ENCODE data around the gene CEP164. TPM values are rescaled to one million over a fixed set of nuclear protein-coding genes. Genes with fewer than 3 reads are reported as not detected.

CEP164 gene
- total RNA-seq, 1 donor from 2014 or later, result 40.1 TPM

DNA sequence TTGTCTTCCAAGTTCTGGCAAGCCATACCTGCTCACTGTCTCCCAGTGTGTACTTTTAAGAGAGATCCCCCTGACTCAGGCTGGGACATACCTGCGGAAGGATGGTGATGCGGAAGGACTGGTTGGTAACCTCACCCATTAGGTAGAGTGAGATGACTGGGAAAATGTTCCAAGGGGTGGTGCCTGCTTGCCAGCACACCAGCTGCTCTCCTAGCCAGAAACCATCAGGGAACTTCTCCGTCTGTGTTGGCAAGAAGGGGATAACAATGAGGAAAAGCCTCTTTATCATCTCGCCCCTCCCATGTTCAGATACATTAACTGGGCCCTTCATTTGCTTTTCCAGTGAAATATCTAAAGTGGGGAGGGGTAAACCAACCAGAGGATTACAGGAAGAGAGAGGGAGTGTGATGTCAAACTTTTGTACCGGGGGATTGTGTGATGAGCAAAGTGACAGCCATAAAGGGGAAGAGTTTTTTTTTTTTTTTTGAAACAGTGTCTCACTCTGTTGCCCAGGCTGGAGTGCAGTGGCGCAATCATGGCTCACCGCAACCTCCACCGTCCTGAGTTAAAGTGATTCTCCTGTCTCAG, 36.8 kb upstream of the CEP164 start, which contains the start of gene BACE1-AS:
BACE1-AS (plus strand) TSS at position 538 of the 588 bp plus-strand sequence.
- no peak for DNase-seq (ENCODE audit: extremely low spot score, unreplicated experiment)
- Mint-ChIP-seq H3K4me1 (ENCODE audit: unreplicated experiment) (no peaks in the 10 kb centered on the region), H3K27me3 (ENCODE audit: unreplicated experiment) (no peaks in the 10 kb centered on the region), H3K36me3 (ENCODE audit: unreplicated experiment) (peaks cover 72% of the 10 kb centered on the region), H3K27ac (ENCODE audit: unreplicated experiment) (peak within 1 kb of the TSS; percentile 31), H3K4me3 (ENCODE audit: unreplicated experiment) (no peak within 1 kb of the TSS), H3K9me3 (ENCODE audit: unreplicated experiment) (no peaks in the 10 kb centered on the region)
- TF ChIP-seq, protein P1, sequence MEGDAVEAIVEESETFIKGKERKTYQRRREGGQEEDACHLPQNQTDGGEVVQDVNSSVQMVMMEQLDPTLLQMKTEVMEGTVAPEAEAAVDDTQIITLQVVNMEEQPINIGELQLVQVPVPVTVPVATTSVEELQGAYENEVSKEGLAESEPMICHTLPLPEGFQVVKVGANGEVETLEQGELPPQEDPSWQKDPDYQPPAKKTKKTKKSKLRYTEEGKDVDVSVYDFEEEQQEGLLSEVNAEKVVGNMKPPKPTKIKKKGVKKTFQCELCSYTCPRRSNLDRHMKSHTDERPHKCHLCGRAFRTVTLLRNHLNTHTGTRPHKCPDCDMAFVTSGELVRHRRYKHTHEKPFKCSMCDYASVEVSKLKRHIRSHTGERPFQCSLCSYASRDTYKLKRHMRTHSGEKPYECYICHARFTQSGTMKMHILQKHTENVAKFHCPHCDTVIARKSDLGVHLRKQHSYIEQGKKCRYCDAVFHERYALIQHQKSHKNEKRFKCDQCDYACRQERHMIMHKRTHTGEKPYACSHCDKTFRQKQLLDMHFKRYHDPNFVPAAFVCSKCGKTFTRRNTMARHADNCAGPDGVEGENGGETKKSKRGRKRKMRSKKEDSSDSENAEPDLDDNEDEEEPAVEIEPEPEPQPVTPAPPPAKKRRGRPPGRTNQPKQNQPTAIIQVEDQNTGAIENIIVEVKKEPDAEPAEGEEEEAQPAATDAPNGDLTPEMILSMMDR (IDR thresholded peaks at IDR 0.05), result no peak

GRCh38 chr11:117292616-117293015, 35.0 kb upstream of the CEP164 start:
- no peak overlapping the region for H3K27ac Mint-ChIP-seq (ENCODE audit: unreplicated experiment)
- H3K27me3 Mint-ChIP-seq (ENCODE audit: unreplicated experiment), result no peaks in the 10 kb centered on the region
- H3K36me3 Mint-ChIP-seq (ENCODE audit: unreplicated experiment), result peaks cover 58% of the 10 kb centered on the region
- H3K9me3 Mint-ChIP-seq (ENCODE audit: unreplicated experiment), result no peaks in the 10 kb centered on the region
- H3K4me1 Mint-ChIP-seq (ENCODE audit: unreplicated experiment), result no peaks in the 10 kb centered on the region
- TF ChIP-seq, protein P1 (IDR thresholded peaks at IDR 0.05), result no peak
- no peak for DNase-seq (ENCODE audit: extremely low spot score, unreplicated experiment)
- no peak overlapping the region for H3K4me3 Mint-ChIP-seq (ENCODE audit: unreplicated experiment)

DNA sequence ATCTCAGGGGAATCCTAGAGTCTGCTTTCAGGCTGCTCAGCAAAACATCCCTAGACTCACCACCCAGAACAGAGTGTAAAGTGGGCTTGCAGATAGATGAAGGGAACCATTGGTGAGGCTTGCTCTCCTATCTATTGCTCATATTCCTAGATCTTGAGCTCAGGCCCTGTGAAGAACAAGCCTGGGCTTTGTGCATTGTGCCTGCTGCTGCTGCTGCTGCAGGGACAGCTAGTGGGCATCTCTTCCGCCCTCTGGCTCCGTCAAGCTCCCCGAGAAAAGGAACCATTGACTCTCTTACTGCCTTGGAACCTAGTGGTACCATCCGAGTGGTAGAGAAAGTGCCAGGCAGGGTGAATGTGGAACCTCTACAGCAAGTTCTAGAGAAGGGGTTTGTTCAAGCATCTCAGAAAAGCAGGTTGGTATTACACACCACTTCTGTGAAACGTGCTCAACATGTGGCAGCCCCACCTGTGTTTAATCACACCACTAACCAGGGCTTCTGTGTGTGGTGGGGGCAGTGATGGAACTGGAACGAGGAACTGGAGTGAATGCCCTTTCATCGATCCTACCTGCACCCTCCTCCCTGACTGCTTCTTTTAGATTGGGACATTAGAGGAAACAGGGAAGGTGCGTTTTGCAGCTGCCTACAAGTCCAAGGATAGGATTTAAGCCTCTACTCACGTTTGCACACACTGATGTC, 32.1 kb upstream of the CEP164 start:
- TF ChIP-seq, protein P1 (IDR thresholded peaks at IDR 0.05), result no peak
- Mint-ChIP-seq H3K27me3 (ENCODE audit: unreplicated experiment) (no peaks in the 10 kb centered on the region), H3K27ac (ENCODE audit: unreplicated experiment) (no peak overlapping the region), H3K9me3 (ENCODE audit: unreplicated experiment) (no peaks in the 10 kb centered on the region), H3K4me3 (ENCODE audit: unreplicated experiment) (no peak overlapping the region), H3K36me3 (ENCODE audit: unreplicated experiment) (peaks cover 35% of the 10 kb centered on the region), H3K4me1 (ENCODE audit: unreplicated experiment) (peaks cover 15% of the 10 kb centered on the region)
- no peak for DNase-seq (ENCODE audit: extremely low spot score, unreplicated experiment)

DNA sequence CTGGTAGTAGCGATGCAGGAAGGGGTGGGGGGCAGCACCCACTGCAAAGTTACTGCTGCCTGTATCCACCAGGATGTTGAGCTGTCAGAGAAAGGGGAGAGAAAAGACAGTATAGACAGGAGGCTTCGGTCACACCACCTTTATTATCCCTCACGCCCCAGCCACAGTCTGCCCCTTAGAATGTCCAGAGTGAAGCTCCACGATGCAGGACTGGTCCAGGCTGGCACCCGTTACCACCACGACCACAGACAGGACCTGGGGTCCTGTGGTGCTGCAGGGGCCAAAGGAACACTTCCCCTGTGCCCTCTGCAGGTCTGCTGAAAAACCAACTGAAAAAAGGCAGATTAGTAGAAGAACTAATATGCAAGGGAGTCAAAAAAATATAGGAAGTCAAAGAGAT, 30.8 kb upstream of the CEP164 start:
- Mint-ChIP-seq H3K4me1 (ENCODE audit: unreplicated experiment) (peaks cover 20% of the 10 kb centered on the region), H3K4me3 (ENCODE audit: unreplicated experiment) (no peak overlapping the region), H3K27ac (ENCODE audit: unreplicated experiment) (no peak overlapping the region), H3K27me3 (ENCODE audit: unreplicated experiment) (no peaks in the 10 kb centered on the region), H3K36me3 (ENCODE audit: unreplicated experiment) (peaks cover 26% of the 10 kb centered on the region), H3K9me3 (ENCODE audit: unreplicated experiment) (no peaks in the 10 kb centered on the region)
- DNase-seq (ENCODE audit: extremely low spot score, unreplicated experiment), result no peak
- TF ChIP-seq, protein P1 (IDR thresholded peaks at IDR 0.05), result no peak

- no peak for DNase-seq (ENCODE audit: extremely low spot score, unreplicated experiment)
- Mint-ChIP-seq H3K27ac (ENCODE audit: unreplicated experiment) (no peak overlapping the region), H3K36me3 (ENCODE audit: unreplicated experiment) (peaks cover 16% of the 10 kb centered on the region)
Observed at GRCh38 chr11:117298195-117298594, 29.5 kb upstream of the CEP164 start.

More at GRCh38 chr11:117298195-117298594, 29.5 kb upstream of the CEP164 start:
- peaks cover 20% of the 10 kb centered on the region for H3K4me1 Mint-ChIP-seq (ENCODE audit: unreplicated experiment)
- H3K4me3 Mint-ChIP-seq (ENCODE audit: unreplicated experiment), result no peak overlapping the region
- no peaks in the 10 kb centered on the region for H3K27me3 Mint-ChIP-seq (ENCODE audit: unreplicated experiment)
- H3K9me3 Mint-ChIP-seq (ENCODE audit: unreplicated experiment), result no peaks in the 10 kb centered on the region
- TF ChIP-seq, protein P1 (IDR thresholded peaks at IDR 0.05), result no peak
